ENCODE measurements around the gene TBC1D13.
"Not testable (repeated sequence)": the region's sequence is repeated elsewhere in the genome, so short reads cannot be mapped to it uniquely, and the experiment has no call there.

The TBC1D13 gene

DNA sequence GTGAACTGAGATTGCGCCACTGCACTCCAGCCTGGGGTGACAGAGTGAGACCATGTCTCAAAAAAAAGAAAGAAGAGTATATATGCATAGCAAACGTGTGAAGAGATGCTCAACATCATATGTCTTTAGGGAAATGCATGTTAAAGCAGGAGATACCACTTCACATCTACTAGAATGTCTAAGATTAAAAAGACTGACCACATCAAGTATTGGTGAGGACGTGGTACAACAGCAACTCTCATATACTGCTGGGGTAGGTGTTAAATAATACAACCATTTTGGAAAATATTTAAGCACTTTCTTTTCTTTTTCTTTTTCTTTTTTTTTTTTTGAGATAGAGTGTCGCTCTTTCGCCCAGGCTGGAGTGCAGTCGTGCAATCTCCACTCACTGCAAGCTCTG, 1.6 kb upstream of the TBC1D13 start:
- DNase-seq (ENCODE audit: low read depth), result no peak

DNA sequence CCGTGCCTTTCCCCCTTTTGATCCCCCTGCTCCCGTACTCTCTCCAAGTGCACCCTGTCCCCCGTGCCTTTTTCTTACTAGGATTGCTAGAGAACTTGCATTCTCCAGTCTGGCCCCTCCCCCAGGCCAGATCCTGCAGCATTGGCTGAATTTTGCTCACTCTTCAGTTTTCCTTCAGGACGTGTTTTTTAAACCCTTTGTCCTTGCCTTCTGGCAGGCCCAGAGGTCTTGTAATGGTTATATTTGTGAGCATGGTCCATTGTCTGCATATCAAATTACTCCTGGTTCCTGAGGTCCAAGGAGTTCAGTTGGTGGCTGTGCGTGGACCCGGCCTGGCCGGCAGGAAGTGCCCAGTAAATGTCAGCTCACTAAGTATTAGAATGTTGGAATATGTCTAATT, 606 bp downstream of the TBC1D13 start:
- DNase-seq (ENCODE audit: low read depth), result no peak

GRCh38 chr9:128788445-128788844, 1.4 kb downstream of the TBC1D13 start:
- no peak for DNase-seq (ENCODE audit: low read depth)

GRCh38 chr9:128790536-128790935, 3.5 kb downstream of the TBC1D13 start:
- DNase-seq (ENCODE audit: low read depth), result no peak

- DNase-seq (ENCODE audit: low read depth), result no peak
These were observed 5.1 kb downstream of the TBC1D13 start for GRCh38 chr9:128792134-128792533.

GRCh38 chr9:128792978-128793686, 6.1 kb downstream of the TBC1D13 start:
- no peak for DNase-seq (ENCODE audit: low read depth)

GRCh38 chr9:128794961-128795360, 7.9 kb downstream of the TBC1D13 start:
- not testable (repeated sequence) for DNase-seq (ENCODE audit: low read depth)

DNA sequence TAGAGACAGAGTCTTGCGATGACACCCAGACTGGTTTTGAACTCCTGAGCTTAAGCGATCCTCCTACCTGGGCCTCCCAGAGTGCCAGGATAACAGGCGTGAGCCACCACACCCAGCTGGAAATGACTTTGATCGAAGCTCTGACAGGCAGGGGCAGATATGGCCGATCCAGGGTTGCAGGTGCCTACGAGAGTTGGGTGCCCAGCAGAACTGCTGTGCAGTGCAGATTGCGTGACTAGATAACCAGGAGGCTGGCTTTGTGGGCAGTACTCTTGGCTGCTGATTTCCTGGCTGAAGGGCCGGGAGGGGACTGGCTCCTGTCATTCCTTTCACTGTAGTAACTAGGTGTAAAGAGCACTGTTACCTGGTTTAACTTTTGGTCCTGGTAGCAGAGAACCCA, 11.8 kb downstream of the TBC1D13 start:
- DNase-seq (ENCODE audit: low read depth), result no peak

- DNase-seq (ENCODE audit: low read depth), result no peak
These were observed 13.0 kb downstream of the TBC1D13 start for GRCh38 chr9:128800061-128800460.

DNA sequence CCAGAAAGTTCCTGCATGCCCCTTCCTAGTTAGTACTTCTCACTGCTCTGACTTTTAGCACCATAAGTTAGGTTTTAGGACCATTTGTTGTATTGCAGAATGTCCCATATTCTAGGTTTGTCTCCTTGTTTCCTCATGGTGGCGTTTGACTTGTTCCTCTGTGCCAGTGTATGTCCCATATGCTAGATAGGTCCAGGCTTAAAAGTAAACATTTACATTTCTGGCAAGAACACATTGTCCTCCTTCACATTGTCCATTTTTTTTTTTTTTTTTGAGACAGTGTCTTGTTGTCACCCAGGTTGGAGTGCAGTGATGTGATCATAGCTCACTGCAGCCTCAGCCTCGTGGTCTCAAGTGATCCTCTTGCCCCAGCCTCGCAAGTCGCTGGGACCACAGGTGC, 15.4 kb downstream of the TBC1D13 start:
- no peak for DNase-seq (ENCODE audit: low read depth)

GRCh38 chr9:128805661-128806060, 18.6 kb downstream of the TBC1D13 start:
- DNase-seq (ENCODE audit: low read depth), result no peak

DNA sequence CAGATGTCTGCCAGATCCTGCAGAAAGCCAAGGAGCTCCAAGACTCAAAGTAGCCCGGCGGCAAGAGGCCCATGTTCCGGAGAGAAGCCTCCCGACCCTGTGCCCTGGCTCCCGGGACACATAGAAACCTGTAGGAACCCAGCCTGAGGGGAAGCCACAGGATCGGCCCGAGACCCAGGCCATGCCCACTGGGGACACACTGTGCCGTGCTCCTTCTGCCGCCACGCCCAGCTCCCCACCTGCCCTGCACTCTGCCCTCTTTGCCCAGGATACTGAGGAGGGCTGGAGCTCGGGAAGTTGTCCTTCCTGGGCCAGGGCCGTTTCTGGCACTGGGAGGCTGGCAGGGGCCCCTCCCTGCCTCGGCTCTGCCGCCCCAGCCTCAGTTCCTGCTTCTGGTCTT, 20.8 kb downstream of the TBC1D13 start:
- no peak for DNase-seq (ENCODE audit: low read depth)

- DNase-seq (ENCODE audit: low read depth), result no peak
These were observed 21.5 kb downstream of the TBC1D13 start for GRCh38 chr9:128808543-128808942.

GRCh38 chr9:128809036-128809599, 22.1 kb downstream of the TBC1D13 start:
- no peak for DNase-seq (ENCODE audit: low read depth)

DNA sequence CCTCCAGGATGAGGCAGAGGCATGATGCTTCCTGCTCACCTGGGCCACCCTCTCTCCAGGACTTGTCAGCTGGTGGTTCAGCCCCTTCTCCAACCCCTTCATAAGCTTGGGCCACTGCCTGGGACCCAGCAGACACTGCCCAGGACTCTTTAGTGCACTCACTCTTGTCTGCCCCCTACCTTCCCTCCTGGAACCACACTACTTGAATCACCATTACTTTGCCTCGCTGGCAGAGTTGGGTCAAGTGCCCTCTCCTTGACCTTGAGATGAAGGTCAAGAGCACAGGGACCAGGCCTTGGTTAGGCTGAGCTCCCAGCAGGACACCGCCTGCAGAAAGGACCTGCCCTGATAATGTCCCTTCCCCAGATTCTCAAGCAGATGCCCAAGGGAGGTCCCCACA, 22.8 kb downstream of the TBC1D13 start:
- DNase-seq (ENCODE audit: low read depth), result no peak

DNA sequence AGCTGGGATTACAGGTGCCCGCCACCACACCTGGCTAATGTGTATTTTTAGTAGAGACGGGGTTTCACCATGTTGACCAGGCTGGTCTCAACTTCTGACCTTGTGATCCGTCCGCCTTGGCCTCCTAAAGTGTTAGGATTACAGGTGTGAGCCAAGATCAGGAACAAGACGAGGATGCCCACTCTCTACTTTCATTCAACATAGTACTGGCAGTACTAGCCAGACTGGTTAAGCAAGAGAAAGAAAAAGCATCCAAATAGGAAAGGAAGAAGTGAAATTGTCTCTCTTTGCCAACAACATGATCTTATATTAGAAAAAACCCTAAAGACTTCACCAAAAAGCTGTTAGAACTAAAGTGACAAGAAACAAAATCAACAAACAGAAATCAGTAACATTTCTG, 23.8 kb downstream of the TBC1D13 start:
- no peak for DNase-seq (ENCODE audit: low read depth)

GRCh38 chr9:128818099-128818838, 31.2 kb downstream of the TBC1D13 start, which contains the start of gene ENDOG:
Gene ENDOG (plus strand): TSS chr9:128818500. CDS start chr9:128818685, 185 bp downstream.
- peak; percentile 96 for DNase-seq (ENCODE audit: low read depth)

DNA sequence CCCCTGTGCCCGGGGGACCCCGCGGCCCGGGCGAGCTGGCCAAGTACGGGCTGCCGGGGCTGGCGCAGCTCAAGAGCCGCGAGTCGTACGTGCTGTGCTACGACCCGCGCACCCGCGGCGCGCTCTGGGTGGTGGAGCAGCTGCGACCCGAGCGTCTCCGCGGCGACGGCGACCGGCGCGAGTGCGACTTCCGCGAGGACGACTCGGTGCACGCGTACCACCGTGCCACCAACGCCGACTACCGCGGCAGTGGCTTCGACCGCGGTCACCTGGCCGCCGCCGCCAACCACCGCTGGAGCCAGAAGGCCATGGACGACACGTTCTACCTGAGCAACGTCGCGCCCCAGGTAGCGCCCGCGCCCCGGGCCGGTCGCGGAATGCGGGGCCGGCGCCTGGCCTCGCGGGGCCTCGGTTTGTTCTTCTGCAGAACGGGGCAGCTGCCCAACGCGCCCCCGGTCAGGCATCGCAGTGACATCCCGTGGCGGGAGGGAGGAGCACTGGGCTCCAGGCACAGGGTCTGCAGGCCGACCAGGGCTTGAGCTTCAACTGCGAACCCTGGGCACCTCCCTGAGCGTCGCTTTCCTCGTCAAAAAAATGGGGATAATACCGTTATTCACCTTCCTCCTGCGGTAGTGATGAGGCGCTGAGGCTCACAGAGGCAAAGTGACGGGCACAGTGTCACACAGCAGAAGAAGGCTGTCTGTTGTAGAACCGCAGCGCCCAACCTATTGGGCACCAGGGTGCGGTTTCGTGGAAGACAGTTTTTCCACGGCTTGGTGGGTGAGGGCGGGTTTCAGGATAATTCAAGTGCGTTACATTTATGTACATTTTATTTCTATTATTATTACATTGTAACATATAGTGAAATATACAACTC, 32.0 kb downstream of the TBC1D13 start:
- peak; percentile 23 for DNase-seq (ENCODE audit: low read depth)

DNA sequence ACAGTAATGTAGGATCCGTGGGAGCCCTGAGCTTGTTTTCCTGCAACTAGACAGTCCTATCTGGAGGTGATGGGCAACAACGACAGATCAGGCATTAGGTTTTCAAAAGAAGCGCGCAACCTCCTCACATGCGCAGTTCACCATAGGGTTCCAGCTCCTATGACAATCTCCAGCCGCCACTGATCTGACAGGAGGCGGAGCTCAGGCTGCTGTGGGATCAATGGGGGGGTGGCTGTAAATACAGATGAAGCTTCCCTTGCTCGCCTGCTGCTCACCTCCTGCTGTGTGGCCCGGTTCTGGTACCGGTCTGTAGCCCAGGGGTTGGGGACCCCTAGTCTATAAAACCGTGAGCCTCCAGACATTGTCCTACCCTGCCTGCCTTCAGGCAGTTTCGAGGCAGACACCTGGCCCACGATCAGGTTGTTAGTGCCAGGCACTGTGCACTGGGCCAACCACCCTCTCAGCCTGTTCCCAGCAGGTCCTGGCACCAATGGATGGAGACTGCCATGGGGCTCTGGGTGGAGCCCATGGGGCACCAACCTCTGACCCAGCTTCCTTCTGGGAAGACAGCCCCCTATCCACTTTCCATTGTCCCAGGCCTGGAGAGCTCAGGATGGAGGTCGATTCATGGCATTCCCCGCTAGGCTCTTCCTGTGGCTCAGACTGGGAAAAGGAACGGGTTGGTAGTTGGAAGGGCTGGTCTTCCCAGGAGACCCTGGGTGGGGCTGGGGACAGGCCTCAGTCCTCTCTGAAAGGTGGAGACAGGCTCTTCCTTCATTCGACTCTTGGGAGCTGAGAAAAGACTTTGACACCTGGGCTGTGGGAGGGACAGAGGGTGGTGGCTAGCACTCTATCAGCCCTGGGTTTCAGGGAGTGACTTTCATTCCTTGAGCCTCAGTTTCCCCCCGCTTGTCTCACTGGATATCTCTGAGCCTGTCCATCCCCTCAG, 32.9 kb downstream of the TBC1D13 start:
- DNase-seq (ENCODE audit: low read depth), result no peak

DNA sequence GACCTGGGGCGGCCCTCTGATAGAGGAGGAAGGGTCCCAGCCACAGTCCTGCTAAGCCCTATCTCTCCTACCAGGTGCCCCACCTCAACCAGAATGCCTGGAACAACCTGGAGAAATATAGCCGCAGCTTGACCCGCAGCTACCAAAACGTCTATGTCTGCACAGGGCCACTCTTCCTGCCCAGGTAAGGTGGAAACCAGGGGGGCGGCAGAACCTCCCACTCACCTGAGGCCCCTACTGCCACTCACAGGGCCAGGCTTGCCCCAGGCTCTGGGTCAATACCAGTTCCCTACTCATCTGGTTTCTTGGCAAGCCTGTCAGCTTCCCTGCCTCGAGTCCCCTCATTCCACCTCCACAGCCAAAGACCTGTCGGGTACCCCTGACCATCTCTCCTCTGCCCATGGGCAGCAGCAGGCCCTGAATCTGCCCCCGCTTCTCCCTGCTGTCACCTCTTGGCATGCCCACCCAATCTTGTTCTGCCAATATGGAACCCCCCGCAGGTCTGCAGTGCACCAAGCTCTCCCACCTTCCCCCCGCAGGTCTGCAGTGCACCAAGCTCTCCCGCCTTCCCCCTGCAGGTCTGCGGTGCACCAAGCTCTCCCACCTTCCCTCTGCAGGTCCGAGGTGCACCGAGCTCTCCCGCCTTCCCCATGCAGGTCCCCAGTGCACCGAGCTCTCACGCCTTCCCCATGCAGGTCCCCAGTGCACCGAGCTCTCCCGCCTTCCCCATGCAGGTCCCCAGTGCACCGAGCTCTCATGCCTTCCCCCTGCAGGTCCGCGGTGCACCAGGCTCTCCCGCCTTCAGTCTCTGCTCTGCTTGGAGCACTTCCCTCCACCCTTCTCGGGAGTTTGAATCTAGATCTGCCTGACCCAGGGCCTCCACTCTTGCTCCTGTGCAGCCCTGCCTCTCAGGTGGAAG, 33.9 kb downstream of the TBC1D13 start:
- no peak for DNase-seq (ENCODE audit: low read depth)
